ENCODE results near the gene SIPA1.

- TF ChIP-seq CTCF (IDR thresholded peaks at IDR 0.05; ENCODE audit: low read length) = no peak
- no peak for TF ChIP-seq EZH2 (IDR thresholded peaks at IDR 0.05; ENCODE audit: borderline replicate concordance, low read length)
Measured at GRCh38 chr11:65663639-65664200, 25.8 kb downstream of the SIPA1 start.

Data from OCI-LY1 (cell line).